ENCODE results near the gene C15orf61. TPM values are rescaled to one million over a fixed set of nuclear protein-coding genes. Genes with fewer than 3 reads are reported as not detected.

The C15orf61 gene
- total RNA-seq, 1 experiment from 2014 or later, result 6.5 TPM

GRCh38 chr15:67504056-67504455 is 16.9 kb upstream of the C15orf61 start:
- no peaks in the 10 kb centered on the region for H4K20me1 ChIP-seq (ENCODE audit: insufficient read depth)
- H3K4me3 ChIP-seq, result no peak overlapping the region
- H3K79me2 ChIP-seq (ENCODE audit: low read depth), result no peaks in the 10 kb centered on the region
- no peak overlapping the region for H2AFZ ChIP-seq
- no peaks in the 10 kb centered on the region for H3F3A ChIP-seq (ENCODE audit: insufficient read depth, low read depth)
- TF ChIP-seq EZH2 (IDR thresholded peaks at IDR 0.05; ENCODE audit: low read depth) (no peak), CTCF (conservative IDR thresholded peaks at IDR 0.05) (no peak)
- no peaks in the 10 kb centered on the region for H3K9me2 ChIP-seq (ENCODE audit: insufficient read depth)
- H3K27ac ChIP-seq, result no peak overlapping the region
- ChIA-PET POLR2A (ENCODE audit: unreplicated experiment) (no interaction called here), CTCF (no interaction called here)
- H3K36me3 ChIP-seq (ENCODE audit: low read depth), result no peaks in the 10 kb centered on the region
- intact Hi-C loops (cut with micrococcal nuclease; ENCODE audit: unreplicated experiment), result no loop called here
- H3K4me2 ChIP-seq, result no peak overlapping the region
- H3K27me3 ChIP-seq (ENCODE audit: insufficient read depth, low read depth), result no peaks in the 10 kb centered on the region
- DNase-seq, result no peak
- H3K4me1 ChIP-seq (replicated peaks; ENCODE audit: insufficient read depth), result no peaks in the 10 kb centered on the region
- no peaks in the 10 kb centered on the region for H3K9me3 ChIP-seq (ENCODE audit: insufficient read depth, low read depth)
- BruUV-seq (replicated peaks), result no TSS peak

- no peaks in the 10 kb centered on the region for H4K20me1 ChIP-seq (ENCODE audit: insufficient read depth)
- no peak overlapping the region for H3K4me2 ChIP-seq
- H3K27ac ChIP-seq, result no peak overlapping the region
- TF ChIP-seq EZH2 (IDR thresholded peaks at IDR 0.05; ENCODE audit: low read depth), result no peak
- no peak for TF ChIP-seq CTCF (conservative IDR thresholded peaks at IDR 0.05)
- H3K36me3 ChIP-seq (ENCODE audit: low read depth), result no peaks in the 10 kb centered on the region
- no peak overlapping the region for H2AFZ ChIP-seq
- H3K4me3 ChIP-seq, result no peak overlapping the region
- H3K79me2 ChIP-seq (ENCODE audit: low read depth), result no peaks in the 10 kb centered on the region
- no TSS peak for BruUV-seq (replicated peaks)
- no peaks in the 10 kb centered on the region for H3K4me1 ChIP-seq (replicated peaks; ENCODE audit: insufficient read depth)
- CTCF ChIA-PET, result no interaction called here
- no peaks in the 10 kb centered on the region for H3K9me3 ChIP-seq (ENCODE audit: insufficient read depth, low read depth)
- no peaks in the 10 kb centered on the region for H3K9me2 ChIP-seq (ENCODE audit: insufficient read depth)
- H3K27me3 ChIP-seq (ENCODE audit: insufficient read depth, low read depth), result no peaks in the 10 kb centered on the region
- intact Hi-C loops (cut with micrococcal nuclease; ENCODE audit: unreplicated experiment), result no loop called here
- no peak for DNase-seq
- H3F3A ChIP-seq (ENCODE audit: insufficient read depth, low read depth), result no peaks in the 10 kb centered on the region
- POLR2A ChIA-PET (ENCODE audit: unreplicated experiment), result interaction anchor here (0.6 kb wide), 1 partner anchor 37 kb away, joined by 12 read pairs; no protein-coding TSS in a partner anchor
Measured at GRCh38 chr15:67504796-67505195, 16.1 kb upstream of the C15orf61 start.

GRCh38 chr15:67505675-67506572 is 15.0 kb upstream of the C15orf61 start:
- no peak for DNase-seq
- intact Hi-C loops (cut with micrococcal nuclease; ENCODE audit: unreplicated experiment), result no loop called here
- Histone ChIP-seq H3K27me3 (ENCODE audit: insufficient read depth, low read depth) (no peaks in the 10 kb centered on the region), H3F3A (ENCODE audit: insufficient read depth, low read depth) (no peaks in the 10 kb centered on the region), H3K4me3 (no peak overlapping the region), H4K20me1 (ENCODE audit: insufficient read depth) (no peaks in the 10 kb centered on the region), H3K27ac (no peak overlapping the region), H3K9me3 (ENCODE audit: insufficient read depth, low read depth) (no peaks in the 10 kb centered on the region), H3K4me1 (replicated peaks; ENCODE audit: insufficient read depth) (no peaks in the 10 kb centered on the region), H2AFZ (no peak overlapping the region), H3K9me2 (ENCODE audit: insufficient read depth) (no peaks in the 10 kb centered on the region; the same call in 1 of the 2 replicates), H3K36me3 (ENCODE audit: low read depth) (no peaks in the 10 kb centered on the region), H3K4me2 (no peak overlapping the region), H3K79me2 (ENCODE audit: low read depth) (no peaks in the 10 kb centered on the region)
- no peak for TF ChIP-seq EZH2 (IDR thresholded peaks at IDR 0.05; ENCODE audit: low read depth)
- no peak for TF ChIP-seq CTCF (conservative IDR thresholded peaks at IDR 0.05)
- no TSS peak for BruUV-seq (replicated peaks)
- CTCF ChIA-PET, result no interaction called here
- POLR2A ChIA-PET (ENCODE audit: unreplicated experiment), result no interaction called here
